NCI-H2227 (cell line): ENCODE results near the gene CTBP1.
"Not testable (repeated sequence)": the region's sequence is repeated elsewhere in the genome, so short reads cannot be mapped to it uniquely, and the experiment has no call there.

Experiments
- DNase-seq: peaks from one replicate; lab custom pipeline; 2025; ENCODE audit not compliant: unreplicated experiment; lab: John Stamatoyannopoulos, UW

CTBP1 gene

GRCh38 chr4:1239141-1239949, 9.6 kb downstream of the CTBP1 start:
- DNase-seq: no peak

- no peak for DNase-seq
Observed at GRCh38 chr4:1238676-1239000, 10.3 kb downstream of the CTBP1 start.

- DNase-seq: no peak
Observed at GRCh38 chr4:1237981-1238675, 10.8 kb downstream of the CTBP1 start.

- DNase-seq: not testable (repeated sequence)
Observed at GRCh38 chr4:1237261-1237660, 11.7 kb downstream of the CTBP1 start.

GRCh38 chr4:1236836-1237235, 12.1 kb downstream of the CTBP1 start:
- DNase-seq: not testable (repeated sequence)

GRCh38 chr4:1236103-1236641, 12.8 kb downstream of the CTBP1 start:
- DNase-seq: no peak

GRCh38 chr4:1235381-1236102, 13.4 kb downstream of the CTBP1 start:
- no peak for DNase-seq

GRCh38 chr4:1234811-1235292, 14.1 kb downstream of the CTBP1 start:
- no peak for DNase-seq

GRCh38 chr4:1234309-1234695, 14.6 kb downstream of the CTBP1 start:
- no peak for DNase-seq

- DNase-seq: no peak
Observed at GRCh38 chr4:1233641-1234308, 15.2 kb downstream of the CTBP1 start.

- DNase-seq: peak; percentile 94
Observed at GRCh38 chr4:1232661-1233621, 16.0 kb downstream of the CTBP1 start.

GRCh38 chr4:1231637-1232360, 17.1 kb downstream of the CTBP1 start:
- no peak for DNase-seq

GRCh38 chr4:1230971-1231636, 17.8 kb downstream of the CTBP1 start:
- no peak for DNase-seq

GRCh38 chr4:1230316-1230715, 18.6 kb downstream of the CTBP1 start:
- no peak for DNase-seq

GRCh38 chr4:1229117-1229849, 19.6 kb downstream of the CTBP1 start:
- no peak for DNase-seq

- DNase-seq: no peak
Observed at GRCh38 chr4:1227816-1228215, 21.1 kb downstream of the CTBP1 start.

GRCh38 chr4:1226598-1226997, 22.3 kb downstream of the CTBP1 start:
- DNase-seq: no peak

- no peak for DNase-seq
Observed at GRCh38 chr4:1226144-1226481, 22.8 kb downstream of the CTBP1 start.
